HG03520 (cell line): ENCODE data around the gene CHAF1A.

Source experiments
- ATAC-seq: cut with Tn5 transposase; IDR thresholded peaks from one replicate; pipeline ENCODE4 v1.9.1; 2021; ENCODE audit warnings: mild to moderate bottlenecking, moderate library complexity; ENCODE audit not compliant: unreplicated experiment

The CHAF1A gene

GRCh38 chr19:4402171-4403004 is at the start of gene CHAF1A:
TSS of gene CHAF1A (plus strand) at chr19:4402640. CDS start at chr19:4402763, 123 bp downstream.
- peak; percentile 68 for ATAC-seq

- no peak for ATAC-seq
These were observed 49.7 kb upstream of the CHAF1A start for GRCh38 chr19:4352701-4353121.

GRCh38 chr19:4354282-4354681 is 48.2 kb upstream of the CHAF1A start:
- ATAC-seq, result no peak

GRCh38 chr19:4354897-4355296 is 47.5 kb upstream of the CHAF1A start:
- no peak for ATAC-seq

- no peak for ATAC-seq
These were observed 45.2 kb upstream of the CHAF1A start for GRCh38 chr19:4357095-4357797.

- no peak for ATAC-seq
These were observed 44.5 kb upstream of the CHAF1A start for GRCh38 chr19:4357921-4358326.

- ATAC-seq, result no peak
These were observed 43.5 kb upstream of the CHAF1A start for GRCh38 chr19:4358709-4359626.

- no peak for ATAC-seq
These were observed 42.8 kb upstream of the CHAF1A start for GRCh38 chr19:4359627-4360000.

GRCh38 chr19:4360081-4360569 is 42.3 kb upstream of the CHAF1A start:
- ATAC-seq, result no peak

GRCh38 chr19:4360641-4361151 is 41.7 kb upstream of the CHAF1A start:
- no peak for ATAC-seq

GRCh38 chr19:4361152-4362046 is 41.0 kb upstream of the CHAF1A start:
- no peak for ATAC-seq

- ATAC-seq, result no peak
These were observed 40.2 kb upstream of the CHAF1A start for GRCh38 chr19:4362101-4362828.

- ATAC-seq, result no peak
These were observed 39.5 kb upstream of the CHAF1A start for GRCh38 chr19:4362831-4363545.

GRCh38 chr19:4363571-4364304 is 38.7 kb upstream of the CHAF1A start:
- no peak for ATAC-seq

GRCh38 chr19:4365341-4365740 is 37.1 kb upstream of the CHAF1A start:
- no peak for ATAC-seq

- no peak for ATAC-seq
These were observed 36.4 kb upstream of the CHAF1A start for GRCh38 chr19:4365791-4366665.
